ENCODE measurements around the gene RNF144B.
"Not testable (repeated sequence)": the region's sequence is repeated elsewhere in the genome, so short reads cannot be mapped to it uniquely, and the experiment has no call there.

Gene RNF144B

GRCh38 chr6:18387061-18387721 is at the start of gene RNF144B:
Gene RNF144B (plus strand): TSS chr6:18387350. CDS start chr6:18399535, 12,185 bp downstream.
- no peak for DNase-seq (ENCODE audit: low read depth, low spot score)

GRCh38 chr6:18339599-18339998 is 47.6 kb upstream of the RNF144B start:
- DNase-seq (ENCODE audit: low read depth, low spot score): no peak

DNA sequence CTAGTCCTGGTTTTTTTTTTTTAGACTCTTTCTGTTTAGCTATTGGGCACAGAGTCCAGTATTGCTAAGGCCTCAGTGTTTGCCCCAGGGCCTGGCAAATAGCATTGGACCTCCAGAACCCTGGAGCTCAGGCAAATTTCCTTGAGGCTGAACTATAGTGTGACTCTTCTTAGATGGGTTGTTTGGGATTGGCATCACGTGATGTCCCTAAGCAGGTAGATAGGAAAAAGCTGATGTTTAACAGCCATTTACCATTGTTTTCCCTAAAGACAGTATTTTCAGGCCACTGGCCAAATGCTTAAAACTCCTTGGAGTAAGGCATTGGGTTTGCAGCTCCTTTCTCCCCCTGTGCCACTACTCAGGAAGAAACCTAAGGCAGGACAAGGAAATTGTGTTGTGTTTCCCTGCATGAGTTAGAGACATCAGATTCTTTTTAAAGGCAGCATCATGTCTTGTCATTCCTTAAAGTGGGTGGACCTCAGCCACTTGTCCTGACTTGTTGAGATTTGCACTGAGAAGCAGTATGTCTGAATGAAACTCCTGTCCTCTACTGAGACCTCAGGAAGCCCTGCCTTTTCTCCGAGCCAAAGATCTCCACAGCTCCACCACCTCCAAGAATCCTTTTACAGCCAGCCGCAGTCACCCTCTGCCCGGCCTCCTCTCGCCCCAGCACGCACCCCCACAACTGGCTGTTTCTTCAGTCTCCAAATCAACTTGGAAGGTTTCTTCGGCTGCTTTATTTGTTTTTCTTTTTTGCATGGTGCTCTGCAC is 46.2 kb upstream of the RNF144B start:
- DNase-seq (ENCODE audit: low read depth, low spot score): no peak

GRCh38 chr6:18342223-18342622 is 44.9 kb upstream of the RNF144B start:
- DNase-seq (ENCODE audit: low read depth, low spot score): no peak

DNA sequence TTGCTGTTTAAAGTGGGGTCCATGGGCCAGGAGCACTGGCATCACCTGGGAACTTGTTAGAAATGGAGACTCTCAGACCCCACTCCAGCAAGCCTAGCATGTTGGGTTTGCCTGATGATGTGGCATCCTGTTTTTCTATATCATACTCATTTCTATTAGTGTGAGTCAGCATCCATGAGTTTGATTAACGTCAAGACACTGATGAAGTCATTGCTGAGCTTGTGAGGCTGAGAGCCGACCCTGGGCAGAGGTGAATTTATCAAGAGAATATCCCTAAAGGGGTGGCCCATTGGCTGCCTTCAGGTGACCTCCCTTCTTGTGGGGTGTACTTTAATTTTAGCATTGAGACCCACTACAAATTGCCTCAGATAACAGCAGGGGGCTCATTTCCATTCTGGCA is 43.4 kb upstream of the RNF144B start:
- DNase-seq (ENCODE audit: low read depth, low spot score): no peak

GRCh38 chr6:18347021-18347577 is 40.1 kb upstream of the RNF144B start:
- DNase-seq (ENCODE audit: low read depth, low spot score): no peak

GRCh38 chr6:18347866-18348265 is 39.3 kb upstream of the RNF144B start:
- no peak for DNase-seq (ENCODE audit: low read depth, low spot score)

GRCh38 chr6:18349386-18349785 is 37.8 kb upstream of the RNF144B start:
- DNase-seq (ENCODE audit: low read depth, low spot score): no peak

DNA sequence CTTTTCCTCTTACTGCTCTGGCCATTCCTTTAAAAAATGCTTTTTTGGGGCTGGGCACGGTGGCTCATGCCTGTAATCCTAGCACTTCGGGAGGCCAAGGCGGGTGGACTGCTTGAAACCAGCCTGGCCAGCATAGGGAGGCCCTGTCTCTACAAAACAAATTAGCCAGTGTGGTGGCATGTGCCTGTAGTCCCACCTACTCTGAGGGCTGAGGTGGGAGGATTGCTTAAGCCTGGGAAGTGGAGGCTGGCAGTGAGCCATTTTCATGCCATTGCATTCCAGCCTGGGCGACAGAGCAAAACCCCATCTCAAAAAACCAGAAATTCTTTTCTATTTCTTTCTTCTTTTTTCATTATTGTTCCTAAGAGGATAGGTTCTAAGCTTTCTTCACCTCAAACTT is 36.9 kb upstream of the RNF144B start:
- DNase-seq (ENCODE audit: low read depth, low spot score): no peak

DNA sequence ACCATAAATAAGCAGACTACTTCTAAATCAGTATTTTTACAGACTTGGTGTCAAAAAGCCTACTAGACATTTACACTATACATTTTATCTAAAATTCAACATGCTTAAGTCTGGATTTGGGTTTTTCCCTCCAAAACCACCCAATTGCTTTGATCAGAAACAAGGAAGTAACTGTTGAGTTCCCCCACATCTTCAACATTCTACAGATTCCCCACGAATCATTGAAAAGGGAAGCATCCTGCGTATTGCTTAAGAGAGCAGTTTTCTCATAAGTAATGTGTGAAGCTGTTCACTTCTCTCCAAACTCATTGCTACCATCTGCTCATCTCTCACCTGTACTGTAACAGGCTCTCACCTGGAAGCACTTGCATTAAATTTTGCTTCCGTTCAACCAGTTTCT is 36.4 kb upstream of the RNF144B start:
- DNase-seq (ENCODE audit: low read depth, low spot score): no peak

- no peak for DNase-seq (ENCODE audit: low read depth, low spot score)
Observed at GRCh38 chr6:18352001-18352400, 35.1 kb upstream of the RNF144B start.

- no peak for DNase-seq (ENCODE audit: low read depth, low spot score)
Observed at GRCh38 chr6:18352842-18353241, 34.3 kb upstream of the RNF144B start.

DNA sequence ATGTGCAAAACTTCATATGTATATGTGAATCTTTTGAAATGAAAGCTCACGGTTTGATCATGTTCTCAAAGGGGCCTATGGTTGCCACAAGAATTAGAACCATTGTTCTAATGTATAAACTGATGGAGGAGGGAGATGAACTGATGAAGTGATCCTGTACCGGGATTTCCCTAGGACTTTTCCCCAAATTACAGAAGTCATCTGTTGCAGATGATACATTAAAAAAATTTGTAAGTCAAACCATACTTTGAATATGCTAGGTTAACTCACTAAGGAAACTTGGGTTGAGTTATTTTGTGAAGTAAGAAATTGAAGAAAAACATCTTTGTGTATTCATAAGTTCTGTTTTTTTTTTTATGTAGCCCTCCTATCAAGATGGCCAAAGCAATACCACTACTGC is 33.9 kb upstream of the RNF144B start:
- DNase-seq (ENCODE audit: low read depth, low spot score): no peak

- not testable (repeated sequence) for DNase-seq (ENCODE audit: low read depth, low spot score)
Observed at GRCh38 chr6:18357546-18357945, 29.6 kb upstream of the RNF144B start.

- no peak for DNase-seq (ENCODE audit: low read depth, low spot score)
Observed at GRCh38 chr6:18359237-18359885, 27.8 kb upstream of the RNF144B start.

DNA sequence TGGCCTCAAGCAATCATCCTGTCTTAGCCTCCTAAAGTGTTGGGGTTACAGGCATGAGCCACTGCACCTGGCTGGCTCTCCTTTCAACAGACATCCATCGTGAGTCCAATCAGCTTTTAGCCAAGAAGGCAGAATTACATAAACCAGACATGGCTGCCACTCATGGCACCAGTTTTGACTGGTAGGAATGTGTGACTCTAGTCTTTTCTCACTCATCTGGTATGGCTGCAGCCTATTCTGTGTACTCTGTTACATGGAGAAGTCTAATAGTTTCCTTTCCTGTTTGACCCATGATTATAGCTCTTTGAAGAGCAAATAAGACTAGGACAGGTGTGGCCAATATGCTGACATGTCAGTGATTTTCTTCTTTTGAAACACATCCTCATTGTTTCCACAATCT is 27.0 kb upstream of the RNF144B start:
- DNase-seq (ENCODE audit: low read depth, low spot score): no peak

GRCh38 chr6:18362058-18362561 is 25.0 kb upstream of the RNF144B start:
- no peak for DNase-seq (ENCODE audit: low read depth, low spot score)

- no peak for DNase-seq (ENCODE audit: low read depth, low spot score)
Observed at GRCh38 chr6:18363746-18364145, 23.4 kb upstream of the RNF144B start.

DNA sequence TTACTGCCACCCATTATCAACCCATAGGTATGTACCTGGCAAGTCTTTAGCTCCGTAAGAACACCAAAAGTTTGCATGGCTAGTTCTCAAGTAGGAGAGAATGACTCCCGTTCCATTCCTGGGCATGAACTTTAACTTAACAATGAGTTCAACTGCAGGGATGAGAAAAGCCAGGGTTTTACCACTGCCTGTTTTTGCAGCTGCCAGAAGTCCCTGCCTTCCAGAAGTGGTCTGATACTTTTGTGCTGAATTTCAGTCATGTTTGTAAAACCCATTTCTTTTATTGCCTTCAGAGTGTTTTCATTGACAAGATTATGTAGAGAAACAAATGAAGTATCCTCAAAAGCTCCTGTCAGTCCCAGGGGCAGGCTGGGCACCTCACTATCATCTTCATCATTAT is 22.6 kb upstream of the RNF144B start:
- DNase-seq (ENCODE audit: low read depth, low spot score): not testable (repeated sequence)

DNA sequence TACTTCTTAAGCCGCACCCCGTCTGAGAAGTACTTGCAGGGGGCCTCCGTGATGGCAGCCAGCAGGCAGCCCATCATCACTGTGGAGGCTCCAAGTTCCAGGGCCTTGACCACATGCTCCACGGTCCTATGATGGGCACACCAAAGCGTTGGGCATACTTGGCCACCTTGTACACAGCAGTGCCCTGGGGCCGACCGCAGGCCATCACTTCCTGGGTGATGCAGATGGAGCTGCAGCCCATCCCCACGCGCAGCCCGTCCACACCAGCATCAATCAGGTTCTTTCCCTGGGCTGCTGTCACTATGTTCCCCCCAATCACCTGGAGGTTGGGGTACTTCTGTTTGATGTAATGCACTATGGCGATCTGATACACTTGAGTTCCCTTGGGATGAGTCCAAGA is 19.8 kb upstream of the RNF144B start:
- no peak for DNase-seq (ENCODE audit: low read depth, low spot score)

- no peak for DNase-seq (ENCODE audit: low read depth, low spot score)
Observed at GRCh38 chr6:18368277-18369105, 18.7 kb upstream of the RNF144B start.

Data from activated CD4-positive, CD25-positive, alpha-beta regulatory T cell treated with anti-CD3 and anti-CD28 coated beads, Interleukin-2, amount 50 U/mL, for 16 hours (primary cell).